Skin epidermis (tissue), 12 donors: ENCODE data around the gene TXNRD1.
"Not testable (repeated sequence)": the region's sequence is repeated elsewhere in the genome, so short reads cannot be mapped to it uniquely, and the experiment has no call there.

Experiments used
- H3K27ac ChIP-seq, 21 experiments: fragments of 200-600 bp; sonication (generic) in 11 of 21; one replicate each; pipeline ENCODE4 v1.5.0; 2020; ENCODE audit warnings: mild to moderate bottlenecking in 3 of 21, inconsistent platforms in 2 of 21, moderate library complexity in 2 of 21
- H3K4me3 ChIP-seq, 7 experiments: fragments of 200-600 bp; sonication (generic) in 2 of 7; one replicate each; pipeline ENCODE4 v1.5.0; 2020; ENCODE audit warnings: inconsistent platforms in 2 of 7, mild to moderate bottlenecking in 2 of 7, moderate library complexity in 1 of 7

The TXNRD1 gene

DNA sequence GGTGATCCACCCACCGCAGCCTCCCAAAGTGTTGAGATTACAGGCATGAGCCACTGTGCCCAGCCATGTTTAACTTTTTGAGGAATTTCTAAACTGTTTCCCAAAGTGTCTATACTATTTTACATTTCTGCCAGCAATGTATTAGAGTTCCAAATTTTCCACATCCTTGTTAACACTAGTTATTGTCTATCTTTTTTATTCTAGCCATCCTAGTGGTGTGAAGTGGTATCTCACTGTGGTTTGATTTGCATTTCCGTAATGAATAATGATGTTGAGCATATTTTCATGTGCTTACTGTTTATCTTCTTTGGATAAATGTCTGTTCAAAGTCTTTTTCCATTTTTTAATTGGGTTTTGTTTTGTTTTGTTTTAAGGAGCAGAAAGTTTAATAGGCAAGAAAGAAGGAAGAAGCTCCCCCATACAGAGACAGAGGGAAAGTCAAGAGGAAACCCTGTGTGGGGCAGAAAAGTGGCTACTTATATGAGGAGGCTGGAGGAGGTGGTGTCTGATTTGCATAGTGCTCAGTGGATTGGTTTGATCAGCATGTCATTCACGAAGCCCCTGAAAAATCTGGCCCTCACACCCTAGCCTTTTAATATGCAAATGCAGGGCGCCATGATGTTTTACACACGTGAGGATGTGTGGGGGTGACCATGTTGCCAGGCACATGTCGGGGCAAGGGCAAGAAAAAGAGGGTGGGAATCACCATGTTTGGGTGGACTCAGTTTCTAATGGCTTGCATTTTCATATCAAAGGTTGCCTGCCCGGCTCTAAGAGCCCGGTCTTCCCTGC, 14.9 kb downstream of the TXNRD1 start:
- H3K4me3 ChIP-seq, result no peak overlapping the region
- H3K27ac ChIP-seq, result no peak overlapping the region

DNA sequence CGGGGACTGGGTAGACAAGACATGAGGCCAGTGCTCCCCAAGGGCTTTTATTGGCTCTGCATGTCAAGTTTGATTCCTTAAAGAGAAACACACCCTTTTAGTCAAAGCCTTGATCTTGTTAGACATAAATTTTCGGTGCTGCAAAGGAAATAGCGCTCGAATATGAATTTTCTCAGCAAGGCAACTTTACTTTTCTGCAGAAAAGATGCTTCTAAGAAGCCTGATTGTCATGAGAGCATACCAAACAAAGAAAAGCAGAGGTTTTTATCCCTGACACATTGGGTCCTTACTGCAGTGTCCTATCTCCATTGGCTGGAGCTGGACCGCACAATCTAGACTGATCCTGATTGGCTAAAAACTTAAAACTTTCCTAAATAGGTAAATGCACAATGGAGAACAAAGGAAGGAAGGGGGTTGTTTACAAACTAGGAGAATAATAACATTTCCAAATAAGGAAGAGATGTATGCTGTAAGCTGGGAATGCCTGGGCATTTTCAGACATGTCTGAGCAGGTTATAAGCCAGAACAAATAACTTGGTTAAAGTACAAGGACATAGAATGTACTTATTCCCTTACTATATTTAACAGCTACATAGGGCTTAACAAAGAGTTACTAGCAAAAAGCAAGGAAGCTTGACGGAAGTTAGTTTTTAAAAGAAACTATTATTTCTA, 17.2 kb downstream of the TXNRD1 start:
- Histone ChIP-seq H3K27ac (no peak overlapping the region), H3K4me3 (no peak overlapping the region)

DNA sequence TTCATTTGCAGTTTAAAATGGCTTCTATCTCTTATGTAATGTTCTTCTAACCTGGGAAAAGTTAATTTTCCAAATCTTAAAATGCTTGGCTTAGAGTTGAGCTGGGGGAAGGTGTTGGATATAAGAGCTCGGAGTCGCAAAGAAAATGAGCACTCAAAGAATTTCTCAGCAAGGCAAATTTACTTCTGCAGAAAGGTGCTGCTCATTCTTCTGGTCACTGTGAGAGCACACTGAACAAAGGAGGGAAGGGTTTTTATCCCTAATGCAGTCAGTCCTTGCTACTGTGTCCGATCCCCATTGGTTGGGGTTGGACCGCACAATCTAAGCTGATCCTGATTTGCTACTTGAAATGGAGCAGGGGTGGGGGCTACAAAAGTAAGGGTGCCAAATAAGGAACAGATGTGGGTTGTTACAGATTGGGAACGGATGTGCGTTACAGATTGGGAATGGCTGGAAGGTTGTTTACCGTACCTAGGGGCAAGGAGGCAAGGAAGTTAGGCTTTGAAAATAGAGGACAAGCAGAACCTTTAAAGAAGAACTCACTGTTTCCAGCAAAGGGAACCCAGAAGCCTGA, 19.4 kb downstream of the TXNRD1 start:
- Histone ChIP-seq H3K27ac (no peak overlapping the region), H3K4me3 (no peak overlapping the region)

DNA sequence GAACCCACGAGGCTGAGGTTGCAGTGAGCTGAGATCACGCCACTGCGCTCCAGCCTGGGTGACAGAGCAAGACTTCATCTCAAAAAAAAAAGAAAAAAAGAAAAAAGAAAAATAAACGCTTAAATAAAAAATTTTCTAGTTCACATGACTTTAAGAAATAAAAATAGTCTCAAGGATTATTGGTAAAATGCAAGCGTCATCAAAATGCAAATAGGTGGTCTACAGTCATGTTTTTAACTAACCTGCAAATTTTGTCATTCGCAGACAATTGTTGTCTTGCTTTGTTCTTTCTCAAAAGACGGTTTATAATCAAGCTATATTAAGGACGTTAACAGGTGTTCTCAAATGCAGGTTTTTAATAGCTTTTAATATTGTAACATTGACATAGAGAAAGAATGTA, 22.4 kb downstream of the TXNRD1 start:
- H3K4me3 ChIP-seq, result no peak overlapping the region
- no peak overlapping the region for H3K27ac ChIP-seq

DNA sequence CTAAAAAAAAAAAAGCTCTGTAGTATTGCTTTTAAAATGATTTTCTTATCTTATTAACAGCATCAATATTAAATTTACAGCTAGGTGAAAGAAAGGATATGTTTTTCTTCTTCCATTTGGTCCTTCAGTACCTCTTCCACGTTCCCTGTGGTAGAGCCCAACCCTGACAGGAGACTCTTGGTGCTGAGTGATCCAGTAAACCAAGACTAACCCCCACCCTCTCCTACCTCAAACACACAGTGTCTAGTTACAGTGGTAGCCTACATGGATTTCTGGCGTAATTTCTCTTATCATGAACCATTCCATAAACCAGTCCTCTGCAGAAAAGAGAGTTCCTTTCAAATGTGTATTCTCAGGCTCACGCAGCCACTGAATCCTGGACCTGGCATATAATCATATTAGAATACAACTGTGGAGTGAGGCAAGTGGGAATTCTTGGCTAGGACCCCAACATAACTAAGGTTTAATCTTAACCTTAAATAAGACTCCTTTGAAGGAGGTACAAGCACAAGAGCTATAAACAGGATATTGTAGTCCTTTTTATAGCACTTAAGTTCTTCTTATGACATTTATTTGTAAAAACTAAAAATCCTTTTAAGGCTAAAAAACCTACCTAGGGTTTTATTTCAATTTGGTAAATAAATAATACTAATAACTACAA, 27.1 kb downstream of the TXNRD1 start:
- Histone ChIP-seq H3K4me3 (no peak overlapping the region), H3K27ac (no peak overlapping the region)

DNA sequence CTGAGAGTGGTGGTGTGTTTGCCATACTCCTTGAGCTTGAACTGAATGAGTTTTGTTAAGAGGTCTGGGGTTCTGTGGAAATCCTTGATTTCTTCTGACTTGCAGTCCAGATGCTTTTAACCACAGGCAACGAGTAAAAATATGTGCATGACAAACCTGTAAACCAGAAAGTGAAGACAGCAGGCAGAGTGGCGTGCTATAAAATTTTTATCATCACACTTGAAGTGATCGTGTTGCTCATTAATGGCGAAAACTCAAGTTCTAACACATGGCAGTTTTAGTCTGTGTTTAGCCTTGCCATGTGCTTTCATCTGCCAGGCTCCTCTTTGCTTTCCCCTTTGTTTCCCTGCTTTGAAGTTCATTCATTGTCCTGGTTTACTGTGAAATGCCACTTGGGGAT, 28.0 kb downstream of the TXNRD1 start:
- Histone ChIP-seq H3K4me3 (no peak overlapping the region), H3K27ac (no peak overlapping the region)

DNA sequence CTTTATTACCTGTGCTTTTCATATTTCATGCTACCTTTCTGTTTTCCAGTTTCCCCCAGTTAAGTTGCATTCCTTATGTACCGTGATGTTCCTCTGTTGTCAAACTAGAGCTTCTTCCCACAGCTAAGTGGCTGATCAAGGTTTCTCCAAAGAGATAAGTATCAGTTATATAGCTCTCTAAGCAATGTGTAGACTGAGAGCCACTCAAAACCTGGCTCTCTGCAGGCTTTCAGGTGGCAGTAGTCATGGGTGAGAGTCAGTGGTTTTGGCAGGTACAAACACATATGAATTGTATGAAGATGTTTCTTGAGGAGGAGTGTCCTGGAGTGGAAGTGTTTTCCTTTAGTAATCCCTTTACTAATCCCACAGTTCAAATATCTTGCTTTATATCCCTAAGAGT, 28.4 kb downstream of the TXNRD1 start:
- H3K4me3 ChIP-seq, result no peak overlapping the region
- H3K27ac ChIP-seq, result no peak overlapping the region

DNA sequence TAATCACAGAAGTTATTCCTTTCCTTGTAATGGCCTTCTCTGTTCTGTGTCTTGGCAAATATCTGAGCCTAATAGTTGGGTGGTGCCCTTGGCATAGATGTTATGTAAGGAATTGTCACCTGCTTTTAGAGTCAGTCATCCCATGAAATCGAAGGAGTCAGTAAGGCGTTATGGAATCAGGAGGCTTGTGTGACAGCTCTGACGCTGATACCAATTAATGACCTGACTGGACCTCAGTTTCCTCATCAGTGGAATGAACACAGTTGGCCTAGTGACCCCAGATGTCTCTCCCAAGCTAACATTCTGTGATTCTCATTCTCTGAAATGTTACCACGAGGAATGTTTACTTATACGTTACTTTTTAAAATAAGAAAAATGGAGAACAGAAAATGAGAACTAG, 32.1 kb downstream of the TXNRD1 start:
- Histone ChIP-seq H3K4me3 (no peak overlapping the region), H3K27ac (no peak overlapping the region)

DNA sequence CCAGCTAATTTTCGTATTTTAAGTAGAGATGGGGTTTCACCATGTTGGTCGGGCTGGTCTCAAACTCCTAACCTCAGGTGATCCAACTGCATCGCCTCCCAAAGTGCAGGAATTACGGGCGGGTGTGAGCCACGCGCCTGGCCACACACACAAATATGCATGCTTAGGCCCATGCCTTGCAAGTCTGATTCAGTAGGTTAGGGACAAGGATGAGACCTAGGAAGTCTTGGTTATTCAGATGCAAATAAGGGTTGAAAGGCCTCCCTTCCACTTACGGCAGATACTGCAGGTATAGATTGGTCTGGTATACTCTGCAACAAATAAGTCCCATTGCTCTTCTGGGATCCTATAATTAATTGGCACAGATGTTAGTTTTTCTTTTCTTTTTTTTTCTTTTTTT, 32.9 kb downstream of the TXNRD1 start:
- H3K27ac ChIP-seq, result no peak overlapping the region
- H3K4me3 ChIP-seq, result no peak overlapping the region

DNA sequence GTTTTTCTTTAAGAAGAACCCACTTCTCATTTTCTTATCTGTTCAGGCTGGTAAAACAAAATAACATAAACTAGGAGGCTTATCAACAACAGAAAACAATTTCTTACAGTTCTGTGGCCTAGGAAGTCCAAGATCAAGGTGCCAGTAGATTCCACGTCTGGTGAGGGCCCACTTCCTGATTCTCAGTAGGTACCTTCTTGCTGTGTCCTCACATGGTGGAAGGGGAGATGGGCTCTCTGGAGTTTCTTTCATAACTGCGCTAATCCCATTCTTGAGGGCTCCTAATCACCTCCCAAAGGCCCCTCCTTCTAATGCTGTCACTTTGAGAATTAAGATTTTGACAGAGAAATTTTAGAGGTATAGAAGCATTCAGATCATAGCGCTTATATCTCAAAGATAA, 33.4 kb downstream of the TXNRD1 start:
- Histone ChIP-seq H3K27ac (no peak overlapping the region), H3K4me3 (no peak overlapping the region)

DNA sequence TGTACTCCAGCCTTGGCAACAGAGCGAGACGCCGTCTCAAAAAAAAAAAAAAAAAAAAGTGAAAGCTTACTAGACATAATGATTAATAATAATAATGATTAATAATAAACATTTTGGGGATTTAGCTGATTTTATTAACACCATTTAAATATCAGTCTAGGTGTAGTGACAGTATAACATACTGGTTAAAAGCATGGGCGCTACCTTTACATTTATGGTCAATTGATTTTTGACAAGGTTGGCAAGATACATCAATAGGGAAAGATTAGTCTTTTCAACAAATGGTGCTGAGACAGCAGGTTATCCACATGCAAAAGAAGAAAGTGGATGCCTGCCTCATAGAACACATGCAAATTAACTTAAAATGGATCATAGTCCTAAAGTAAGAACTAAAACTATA, 34.3 kb downstream of the TXNRD1 start:
- H3K4me3 ChIP-seq, result no peak overlapping the region

DNA sequence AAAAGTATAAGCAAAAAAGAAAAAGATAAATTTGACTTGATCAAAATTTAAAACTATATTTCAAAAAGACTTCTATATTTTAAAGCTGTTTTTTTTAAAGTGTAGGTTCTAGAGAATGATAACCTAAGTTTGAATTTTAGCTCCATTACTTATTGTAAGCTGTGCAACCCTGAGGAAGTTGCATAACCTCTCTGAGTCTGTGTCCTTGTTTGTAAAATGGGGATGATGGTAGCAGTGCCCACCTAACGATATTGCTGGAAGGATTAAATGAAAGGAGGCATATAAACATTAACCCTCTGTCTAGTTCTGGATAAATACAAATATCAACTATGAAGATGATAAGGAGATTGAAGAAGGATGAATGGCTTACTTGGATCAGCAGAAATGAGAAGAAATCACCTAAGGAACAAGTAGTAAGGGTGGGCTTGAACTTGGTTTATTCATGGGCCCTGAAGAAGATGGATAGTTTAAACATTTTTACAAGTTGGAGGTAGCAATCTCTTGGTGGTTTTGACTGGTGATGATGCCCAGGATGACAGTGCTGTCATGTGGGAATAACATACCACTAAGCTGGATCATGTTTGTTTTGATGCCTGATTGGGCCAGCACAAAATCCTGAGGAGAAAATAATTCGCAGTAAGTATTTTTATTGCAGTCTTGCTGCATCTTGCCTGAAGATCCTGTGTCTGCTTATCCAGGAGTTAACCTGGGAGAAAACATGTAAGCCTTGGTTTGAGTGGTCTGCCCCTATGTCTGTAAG, 35.0 kb downstream of the TXNRD1 start:
- no peak overlapping the region for H3K27ac ChIP-seq
- no peak overlapping the region for H3K4me3 ChIP-seq

More for the DNA sequence above, 34.3 kb downstream of the TXNRD1 start:
- no peak overlapping the region for H3K27ac ChIP-seq

DNA sequence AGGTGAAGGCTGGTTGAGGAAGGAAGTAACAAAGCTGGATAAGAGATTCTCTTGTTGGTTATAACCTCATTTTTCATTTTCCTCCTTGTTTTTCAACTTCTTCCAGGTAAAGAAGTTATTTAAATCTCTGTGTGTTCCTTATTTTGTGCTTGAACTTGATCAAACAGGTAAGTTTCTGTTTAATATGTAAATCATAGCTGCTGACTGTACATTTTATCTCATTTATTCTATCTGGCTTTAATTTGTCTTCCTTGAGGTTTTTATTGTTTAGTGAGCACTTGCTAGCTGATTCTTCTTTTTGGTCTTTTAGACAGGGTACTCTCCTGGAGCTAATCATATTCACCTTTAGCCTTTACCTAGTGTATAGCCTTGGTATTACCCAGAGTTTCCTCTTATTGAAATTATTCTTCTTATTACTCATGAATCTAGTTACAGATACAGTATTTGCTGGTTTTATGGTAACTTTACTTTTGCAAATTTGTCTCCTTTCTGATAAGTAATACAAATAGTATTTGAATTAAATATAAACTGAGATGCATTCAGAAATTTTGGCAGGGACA, 42.4 kb downstream of the TXNRD1 start:
- peak overlapping the region in 1 of 21 experiments; percentile 17 for H3K27ac ChIP-seq
- no peak overlapping the region for H3K4me3 ChIP-seq

DNA sequence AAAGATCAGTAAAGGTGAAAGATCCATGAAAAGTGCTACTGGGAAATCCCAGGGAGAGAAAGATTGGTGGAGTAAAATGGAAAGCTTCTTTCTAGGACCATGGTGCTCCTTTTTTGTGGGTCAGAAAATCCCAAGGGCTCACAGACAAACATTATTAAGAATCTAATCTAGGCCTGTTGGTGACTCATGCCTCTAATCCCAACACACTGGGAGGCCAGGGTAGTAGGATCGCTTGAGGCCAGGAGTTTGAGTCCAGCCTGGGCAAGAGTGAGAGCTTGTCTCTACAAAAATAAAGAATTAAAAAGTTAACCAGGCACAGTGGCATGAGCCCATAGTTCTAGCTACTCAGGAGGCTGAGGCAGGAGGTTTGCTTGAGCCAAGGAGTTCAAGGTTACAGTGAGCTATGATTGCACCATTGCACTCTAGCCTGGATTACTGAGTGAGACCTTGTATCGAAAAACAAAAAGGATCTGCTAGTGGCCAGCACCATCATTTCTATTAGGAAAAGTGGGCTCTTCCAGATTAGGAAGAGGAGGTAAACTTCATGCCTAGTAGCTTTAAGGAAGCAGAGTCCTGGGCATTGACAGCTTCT, 43.0 kb downstream of the TXNRD1 start:
- Histone ChIP-seq H3K27ac (no peak overlapping the region), H3K4me3 (no peak overlapping the region)

DNA sequence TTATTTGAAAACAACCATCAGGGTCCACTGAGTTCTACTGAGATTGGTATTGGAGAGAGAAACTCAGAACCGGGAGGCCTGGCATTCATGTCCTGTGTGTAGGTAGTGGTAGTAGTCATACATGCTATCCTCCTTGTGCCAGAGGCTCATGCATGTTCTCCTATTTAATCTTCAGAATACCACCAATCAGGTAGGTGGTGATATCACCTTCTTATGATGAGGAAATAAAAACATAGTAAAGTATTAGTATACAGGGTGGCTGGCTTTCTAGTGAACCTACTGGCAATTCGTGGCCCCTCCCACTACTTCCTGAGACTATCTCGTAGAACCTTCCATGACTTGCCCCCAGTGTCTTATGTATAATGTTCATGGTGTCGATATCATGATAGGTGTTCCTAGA, 47.4 kb downstream of the TXNRD1 start:
- Histone ChIP-seq H3K4me3 (no peak overlapping the region), H3K27ac (peak overlapping the region in 17 of 21 experiments; percentile 4 to 82 (median 54))

DNA sequence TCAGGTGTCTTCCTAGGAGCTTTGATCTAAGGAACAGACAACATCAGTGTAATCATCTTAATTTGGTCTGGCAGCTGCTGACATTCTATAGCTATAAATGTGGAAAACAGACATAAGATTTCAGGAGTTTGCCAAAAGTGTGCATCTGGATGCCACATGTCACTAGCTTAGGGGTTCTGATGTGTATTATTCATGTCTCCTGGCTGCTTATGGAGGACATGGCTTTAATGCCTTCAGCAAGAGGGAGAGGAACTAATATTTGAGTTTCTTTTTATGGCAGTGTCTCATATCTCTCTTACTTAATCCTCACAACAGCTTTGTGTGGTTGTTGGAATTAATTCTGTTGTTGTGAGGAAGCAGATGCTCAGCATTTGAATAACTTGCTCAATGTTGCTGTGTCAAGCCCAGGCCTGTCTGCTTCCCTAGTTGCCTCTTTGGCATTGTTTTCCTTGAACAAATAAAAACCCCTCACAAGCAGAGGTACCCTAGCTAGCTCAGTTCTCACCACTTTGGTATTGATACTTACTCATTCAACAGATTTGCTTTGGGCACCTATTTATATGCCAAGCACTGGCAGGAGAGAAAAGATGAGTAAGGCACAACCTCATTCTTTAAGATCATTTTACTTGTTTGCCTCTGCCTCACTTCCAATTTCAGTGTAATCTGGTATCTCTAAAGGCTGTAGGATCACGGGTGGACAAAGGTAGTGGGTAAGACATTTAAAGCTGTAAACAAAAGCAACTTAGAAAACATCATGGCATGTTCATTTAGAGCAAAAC, 48.2 kb downstream of the TXNRD1 start:
- peak overlapping the region in 18 of 21 experiments; percentile 4 to 82 (median 52) for H3K27ac ChIP-seq
- no peak overlapping the region for H3K4me3 ChIP-seq

DNA sequence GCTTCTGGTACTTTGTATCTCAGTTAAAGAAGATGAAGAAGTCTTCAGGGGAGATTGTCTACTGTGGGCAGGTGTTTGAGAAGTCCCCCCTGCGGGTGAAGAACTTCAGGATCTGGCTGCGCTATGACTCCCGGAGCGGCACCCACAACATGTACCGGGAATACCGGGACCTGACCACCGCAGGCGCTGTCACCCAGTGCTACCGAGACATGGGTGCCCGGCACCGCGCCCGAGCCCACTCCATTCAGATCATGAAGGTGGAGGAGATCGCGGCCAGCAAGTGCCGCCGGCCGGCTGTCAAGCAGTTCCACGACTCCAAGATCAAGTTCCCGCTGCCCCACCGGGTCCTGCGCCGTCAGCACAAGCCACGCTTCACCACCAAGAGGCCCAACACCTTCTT, 49.9 kb downstream of the TXNRD1 start:
- not testable (repeated sequence) for H3K4me3 ChIP-seq, H3K27ac ChIP-seq

DNA sequence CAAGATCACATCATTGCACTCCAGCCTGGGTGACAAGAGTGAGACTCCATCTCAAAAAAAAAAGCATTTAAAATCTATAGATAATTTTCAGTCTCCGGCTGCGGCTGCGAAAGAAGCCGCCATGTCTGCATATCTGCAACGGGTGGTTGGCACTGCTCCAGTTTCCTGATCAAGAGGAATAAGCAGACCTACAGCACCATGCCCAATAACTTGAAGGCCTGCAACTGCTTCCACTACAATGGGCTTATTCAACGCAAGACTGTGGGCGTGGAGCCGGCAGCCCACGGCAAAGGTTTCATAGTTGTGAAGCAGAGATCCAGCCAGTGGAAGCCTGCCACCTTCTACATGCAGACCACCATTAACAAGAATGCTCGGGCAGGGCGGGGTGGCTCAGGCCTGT, 57.4 kb downstream of the TXNRD1 start:
- Histone ChIP-seq H3K4me3 (no peak overlapping the region), H3K27ac (no peak overlapping the region)
